ENCODE data around the gene EPHA1.
A peak's percentile ranks its signal among the peaks of the same experiment; 100 is the strongest.

EPHA1 gene

DNA sequence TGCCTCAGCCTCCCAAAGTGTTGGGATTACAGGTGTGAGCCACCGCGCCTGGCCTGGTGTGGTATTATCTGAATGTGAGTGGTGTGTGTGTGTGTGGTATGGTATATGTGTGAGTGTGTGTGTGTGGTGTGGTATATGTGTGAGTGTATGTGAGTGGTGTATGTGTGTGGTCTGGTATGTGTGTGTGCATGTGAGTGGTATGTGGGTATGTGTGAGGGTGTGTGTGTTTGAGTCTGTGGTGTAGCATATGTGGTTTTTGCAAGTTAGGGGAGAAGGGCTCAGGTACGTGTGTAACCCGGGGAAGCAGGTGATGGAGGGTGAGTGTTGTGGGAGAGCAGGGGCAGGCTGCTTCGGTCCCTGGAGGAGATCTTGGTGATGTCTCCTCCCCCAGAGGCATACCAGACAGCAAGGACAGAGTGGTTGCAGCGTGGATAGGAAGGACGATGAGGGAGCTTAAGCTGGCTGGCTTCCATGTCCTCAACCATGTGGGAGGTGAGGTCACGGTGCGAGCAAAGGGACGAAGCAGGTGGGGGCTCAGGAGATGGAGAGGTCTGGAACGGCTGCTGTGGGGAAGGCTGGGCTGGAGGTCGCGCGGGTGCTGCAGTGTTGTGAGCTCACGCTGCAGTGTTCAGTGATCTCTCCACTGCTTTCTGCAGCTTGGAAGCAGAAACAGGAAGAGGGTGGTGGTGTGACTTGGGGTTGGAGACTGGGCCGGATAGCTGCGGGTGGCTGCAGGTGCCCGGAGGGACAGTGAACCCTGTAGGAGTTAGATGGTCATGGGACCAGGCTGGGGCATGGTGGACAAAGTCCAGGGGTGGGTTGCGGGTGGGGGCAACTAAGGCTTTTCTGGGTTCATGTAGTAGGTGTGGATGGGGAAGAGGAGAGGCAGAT, 22.5 kb downstream of the EPHA1 start (continued):
- TF ChIP-seq, protein P1, sequence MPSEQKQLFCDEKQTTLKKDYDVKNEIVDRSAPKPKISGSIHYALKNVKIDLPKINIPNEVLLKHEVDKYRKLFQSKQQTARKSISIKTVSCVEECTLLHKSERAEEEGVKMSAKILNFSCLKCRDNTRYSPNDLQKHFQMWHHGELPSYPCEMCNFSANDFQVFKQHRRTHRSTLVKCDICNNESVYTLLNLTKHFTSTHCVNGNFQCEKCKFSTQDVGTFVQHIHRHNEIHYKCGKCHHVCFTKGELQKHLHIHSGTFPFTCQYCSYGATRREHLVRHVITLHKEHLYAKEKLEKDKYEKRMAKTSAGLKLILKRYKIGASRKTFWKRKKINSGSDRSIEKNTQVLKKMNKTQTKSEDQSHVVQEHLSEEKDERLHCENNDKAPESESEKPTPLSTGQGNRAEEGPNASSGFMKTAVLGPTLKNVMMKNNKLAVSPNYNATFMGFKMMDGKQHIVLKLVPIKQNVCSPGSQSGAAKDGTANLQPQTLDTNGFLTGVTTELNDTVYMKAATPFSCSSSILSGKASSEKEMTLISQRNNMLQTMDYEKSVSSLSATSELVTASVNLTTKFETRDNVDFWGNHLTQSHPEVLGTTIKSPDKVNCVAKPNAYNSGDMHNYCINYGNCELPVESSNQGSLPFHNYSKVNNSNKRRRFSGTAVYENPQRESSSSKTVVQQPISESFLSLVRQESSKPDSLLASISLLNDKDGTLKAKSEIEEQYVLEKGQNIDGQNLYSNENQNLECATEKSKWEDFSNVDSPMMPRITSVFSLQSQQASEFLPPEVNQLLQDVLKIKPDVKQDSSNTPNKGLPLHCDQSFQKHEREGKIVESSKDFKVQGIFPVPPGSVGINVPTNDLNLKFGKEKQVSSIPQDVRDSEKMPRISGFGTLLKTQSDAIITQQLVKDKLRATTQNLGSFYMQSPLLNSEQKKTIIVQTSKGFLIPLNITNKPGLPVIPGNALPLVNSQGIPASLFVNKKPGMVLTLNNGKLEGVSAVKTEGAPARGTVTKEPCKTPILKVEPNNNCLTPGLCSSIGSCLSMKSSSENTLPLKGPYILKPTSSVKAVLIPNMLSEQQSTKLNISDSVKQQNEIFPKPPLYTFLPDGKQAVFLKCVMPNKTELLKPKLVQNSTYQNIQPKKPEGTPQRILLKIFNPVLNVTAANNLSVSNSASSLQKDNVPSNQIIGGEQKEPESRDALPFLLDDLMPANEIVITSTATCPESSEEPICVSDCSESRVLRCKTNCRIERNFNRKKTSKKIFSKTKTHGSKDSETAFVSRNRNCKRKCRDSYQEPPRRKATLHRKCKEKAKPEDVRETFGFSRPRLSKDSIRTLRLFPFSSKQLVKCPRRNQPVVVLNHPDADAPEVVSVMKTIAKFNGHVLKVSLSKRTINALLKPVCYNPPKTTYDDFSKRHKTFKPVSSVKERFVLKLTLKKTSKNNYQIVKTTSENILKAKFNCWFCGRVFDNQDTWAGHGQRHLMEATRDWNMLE (tag by site-specific recombination; conservative IDR thresholded peaks at IDR 0.05; ENCODE audit: low read depth): no peak
- TF ChIP-seq ZNF654 (tag by site-specific recombination; IDR thresholded peaks at IDR 0.05; ENCODE audit: low read depth): no peak
- TF ChIP-seq YY1 (tag by site-specific recombination; IDR thresholded peaks at IDR 0.05): no peak
- no peak for TF ChIP-seq SCRT1 (tag by site-specific recombination; IDR thresholded peaks at IDR 0.05; ENCODE audit: borderline replicate concordance)
- peak; percentile 80 for TF ChIP-seq ZNF211 (tag by site-specific recombination; IDR thresholded peaks at IDR 0.05; ENCODE audit: low read depth)
- no peak for TF ChIP-seq ZNF623 (tag by site-specific recombination; IDR thresholded peaks at IDR 0.05)
- TF ChIP-seq ZBTB17 (tag by site-specific recombination; IDR thresholded peaks at IDR 0.05): no peak
- no peak for TF ChIP-seq ZNF132 (tag by site-specific recombination; IDR thresholded peaks at IDR 0.05; ENCODE audit: borderline replicate concordance)
- peak; percentile 38; the same call in 1 of the 2 replicates for TF ChIP-seq ZNF600 (tag by site-specific recombination; IDR thresholded peaks at IDR 0.05)

DNA sequence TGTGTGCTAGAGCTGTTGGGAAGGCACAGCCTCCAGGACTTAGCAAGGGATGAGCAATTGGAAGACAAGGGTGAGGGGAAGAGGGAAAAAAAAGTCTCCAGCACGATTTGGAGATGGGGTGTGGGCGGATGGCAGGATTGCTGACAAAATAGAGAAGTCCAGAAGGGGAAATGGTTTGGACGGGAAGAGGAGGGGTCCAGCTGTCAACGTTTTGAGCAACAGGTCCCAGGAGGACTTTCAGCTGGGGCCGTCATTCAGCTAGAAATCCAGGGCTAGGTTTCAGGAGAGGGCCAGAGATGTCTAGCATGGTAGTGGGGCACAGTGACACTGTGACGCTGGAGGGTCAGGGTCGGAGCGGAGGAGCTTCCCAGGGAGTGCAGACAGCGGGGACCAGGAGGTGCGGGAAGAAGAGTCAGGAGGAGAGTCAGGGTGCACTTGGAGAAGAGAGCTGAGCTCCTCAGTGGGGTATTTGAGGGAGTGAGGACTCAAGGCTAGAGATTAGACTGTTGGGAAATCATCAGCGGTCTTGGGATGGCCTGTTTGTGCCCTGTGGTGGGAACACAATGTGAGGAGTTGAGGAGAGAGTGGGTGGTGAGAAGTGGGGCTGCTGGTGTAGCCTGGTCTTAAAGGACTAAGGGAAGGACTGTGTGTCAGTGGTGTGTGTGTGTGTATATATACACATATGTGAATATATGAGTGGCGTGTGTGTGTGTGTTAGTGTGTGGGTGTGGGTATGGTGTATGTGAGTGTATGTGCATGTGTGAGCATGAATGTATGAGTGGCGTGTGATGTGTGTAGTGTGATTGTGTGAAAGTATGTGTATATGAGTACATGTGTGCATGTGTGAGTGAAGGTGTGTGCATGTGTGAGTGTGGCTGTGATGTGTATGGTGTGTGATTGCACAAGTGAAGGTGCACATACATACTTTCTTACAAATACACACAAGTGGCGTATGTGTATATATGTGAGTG, 23.7 kb downstream of the EPHA1 start:
- Histone ChIP-seq H3K36me3 (ENCODE audit: control insufficient read depth in 2 of 2, insufficient read depth in 1 of 2, low read length in 2 of 2) (peaks cover 5 to 73% of the 10 kb centered on the region in 2 experiments; a peak in 2 of 3 replicates), H3K27ac (ENCODE audit: extremely low read depth, low read depth, low read length) (no peak overlapping the region), H3K4me3 (ENCODE audit: low read depth, low read length) (no peak overlapping the region), H3K4me1 (ENCODE audit: control insufficient read depth, insufficient read depth, low read length) (peaks cover under 1% of the 10 kb centered on the region; the same call in 1 of the 2 replicates), H3K9me3 (ENCODE audit: control insufficient read depth, insufficient read depth, low read depth, low read length) (no peaks in the 10 kb centered on the region)
- POLR2A ChIA-PET: interaction anchor here (0.7 to 1.7 kb wide), 3 partner anchors 8 to 18 kb away, joined by 9 to 11 read pairs (median 10); no protein-coding TSS in a partner anchor
- CTCF ChIA-PET: interaction anchor here (0.8 to 0.9 kb wide), 2 partner anchors 11 to 30 kb away, joined by 3 read pairs; no protein-coding TSS in a partner anchor
- TF ChIP-seq WT1 (tag by site-specific recombination; IDR thresholded peaks at IDR 0.05) (no peak), KLF9 (tag by site-specific recombination; IDR thresholded peaks at IDR 0.05; ENCODE audit: low read depth) (no peak), ZNF37A (tag by site-specific recombination; IDR thresholded peaks at IDR 0.05) (no peak), ZNF670 (tag by site-specific recombination; IDR thresholded peaks at IDR 0.05; ENCODE audit: low read depth) (no peak), KLF16 (tag by site-specific recombination; IDR thresholded peaks at IDR 0.05) (no peak), ZNF629 (tag by site-specific recombination; IDR thresholded peaks at IDR 0.05) (no peak)
- TF ChIP-seq, protein P2, sequence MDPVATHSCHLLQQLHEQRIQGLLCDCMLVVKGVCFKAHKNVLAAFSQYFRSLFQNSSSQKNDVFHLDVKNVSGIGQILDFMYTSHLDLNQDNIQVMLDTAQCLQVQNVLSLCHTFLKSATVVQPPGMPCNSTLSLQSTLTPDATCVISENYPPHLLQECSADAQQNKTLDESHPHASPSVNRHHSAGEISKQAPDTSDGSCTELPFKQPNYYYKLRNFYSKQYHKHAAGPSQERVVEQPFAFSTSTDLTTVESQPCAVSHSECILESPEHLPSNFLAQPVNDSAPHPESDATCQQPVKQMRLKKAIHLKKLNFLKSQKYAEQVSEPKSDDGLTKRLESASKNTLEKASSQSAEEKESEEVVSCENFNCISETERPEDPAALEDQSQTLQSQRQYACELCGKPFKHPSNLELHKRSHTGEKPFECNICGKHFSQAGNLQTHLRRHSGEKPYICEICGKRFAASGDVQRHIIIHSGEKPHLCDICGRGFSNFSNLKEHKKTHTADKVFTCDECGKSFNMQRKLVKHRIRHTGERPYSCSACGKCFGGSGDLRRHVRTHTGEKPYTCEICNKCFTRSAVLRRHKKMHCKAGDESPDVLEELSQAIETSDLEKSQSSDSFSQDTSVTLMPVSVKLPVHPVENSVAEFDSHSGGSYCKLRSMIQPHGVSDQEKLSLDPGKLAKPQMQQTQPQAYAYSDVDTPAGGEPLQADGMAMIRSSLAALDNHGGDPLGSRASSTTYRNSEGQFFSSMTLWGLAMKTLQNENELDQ (tag by site-specific recombination; IDR thresholded peaks at IDR 0.05; ENCODE audit: low read depth): no peak
- TF ChIP-seq, protein P3, sequence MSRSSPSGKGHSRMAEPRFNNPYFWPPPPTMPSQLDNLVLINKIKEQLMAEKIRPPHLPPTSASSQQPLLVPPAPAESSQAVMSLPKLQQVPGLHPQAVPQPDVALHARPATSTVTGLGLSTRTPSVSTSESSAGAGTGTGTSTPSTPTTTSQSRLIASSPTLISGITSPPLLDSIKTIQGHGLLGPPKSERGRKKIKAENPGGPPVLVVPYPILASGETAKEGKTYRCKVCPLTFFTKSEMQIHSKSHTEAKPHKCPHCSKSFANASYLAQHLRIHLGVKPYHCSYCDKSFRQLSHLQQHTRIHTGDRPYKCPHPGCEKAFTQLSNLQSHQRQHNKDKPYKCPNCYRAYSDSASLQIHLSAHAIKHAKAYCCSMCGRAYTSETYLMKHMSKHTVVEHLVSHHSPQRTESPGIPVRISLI (tag by site-specific recombination; IDR thresholded peaks at IDR 0.05): 0 out of 2 replicates have a peak, but pooled peaks have one; percentile 16
- TF ChIP-seq, protein P4, sequence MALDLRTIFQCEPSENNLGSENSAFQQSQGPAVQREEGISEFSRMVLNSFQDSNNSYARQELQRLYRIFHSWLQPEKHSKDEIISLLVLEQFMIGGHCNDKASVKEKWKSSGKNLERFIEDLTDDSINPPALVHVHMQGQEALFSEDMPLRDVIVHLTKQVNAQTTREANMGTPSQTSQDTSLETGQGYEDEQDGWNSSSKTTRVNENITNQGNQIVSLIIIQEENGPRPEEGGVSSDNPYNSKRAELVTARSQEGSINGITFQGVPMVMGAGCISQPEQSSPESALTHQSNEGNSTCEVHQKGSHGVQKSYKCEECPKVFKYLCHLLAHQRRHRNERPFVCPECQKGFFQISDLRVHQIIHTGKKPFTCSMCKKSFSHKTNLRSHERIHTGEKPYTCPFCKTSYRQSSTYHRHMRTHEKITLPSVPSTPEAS (tag by site-specific recombination; IDR thresholded peaks at IDR 0.05): 0 out of 2 replicates have a peak, but pooled peaks have one; percentile 41
- TF ChIP-seq, protein P5, sequence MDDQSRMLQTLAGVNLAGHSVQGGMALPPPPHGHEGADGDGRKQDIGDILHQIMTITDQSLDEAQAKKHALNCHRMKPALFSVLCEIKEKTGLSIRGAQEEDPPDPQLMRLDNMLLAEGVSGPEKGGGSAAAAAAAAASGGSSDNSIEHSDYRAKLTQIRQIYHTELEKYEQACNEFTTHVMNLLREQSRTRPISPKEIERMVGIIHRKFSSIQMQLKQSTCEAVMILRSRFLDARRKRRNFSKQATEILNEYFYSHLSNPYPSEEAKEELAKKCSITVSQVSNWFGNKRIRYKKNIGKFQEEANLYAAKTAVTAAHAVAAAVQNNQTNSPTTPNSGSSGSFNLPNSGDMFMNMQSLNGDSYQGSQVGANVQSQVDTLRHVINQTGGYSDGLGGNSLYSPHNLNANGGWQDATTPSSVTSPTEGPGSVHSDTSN (CRISPR knock-in tag; IDR thresholded peaks at IDR 0.05): no peak
- TF ChIP-seq, protein P6, sequence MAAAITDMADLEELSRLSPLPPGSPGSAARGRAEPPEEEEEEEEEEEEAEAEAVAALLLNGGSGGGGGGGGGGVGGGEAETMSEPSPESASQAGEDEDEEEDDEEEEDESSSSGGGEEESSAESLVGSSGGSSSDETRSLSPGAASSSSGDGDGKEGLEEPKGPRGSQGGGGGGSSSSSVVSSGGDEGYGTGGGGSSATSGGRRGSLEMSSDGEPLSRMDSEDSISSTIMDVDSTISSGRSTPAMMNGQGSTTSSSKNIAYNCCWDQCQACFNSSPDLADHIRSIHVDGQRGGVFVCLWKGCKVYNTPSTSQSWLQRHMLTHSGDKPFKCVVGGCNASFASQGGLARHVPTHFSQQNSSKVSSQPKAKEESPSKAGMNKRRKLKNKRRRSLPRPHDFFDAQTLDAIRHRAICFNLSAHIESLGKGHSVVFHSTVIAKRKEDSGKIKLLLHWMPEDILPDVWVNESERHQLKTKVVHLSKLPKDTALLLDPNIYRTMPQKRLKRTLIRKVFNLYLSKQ (tag by site-specific recombination; IDR thresholded peaks at IDR 0.05; ENCODE audit: borderline replicate concordance): no peak

Data from HEK293 (cell line).